Breast epithelium (tissue), 4 donors: ENCODE results near the gene PARVA. TPM values are rescaled to one million over a fixed set of nuclear protein-coding genes. Genes with fewer than 3 reads are reported as not detected.

ENCODE experiments used
- DNase-seq, 2 donors: peaks; one replicate each; pipeline ENCODE4 v3.0.0-alpha.2; 2019; ENCODE audit warnings: low spot score in 2 of 2
- H3K27ac ChIP-seq, 2 donors: fragments of 200-600 bp; sonication (generic) in 1 of 2; one replicate each; pipeline ENCODE4 v1.5.1; 2016 to 2019; ENCODE audit warnings: mild to moderate bottlenecking in 1 of 2
- H3K27me3 ChIP-seq, 2 donors: fragments of 200-600 bp; sonication (generic) in 1 of 2; one replicate each; pipeline versions ENCODE4 v1.5.1 to v1.6.0; 2017 to 2019; ENCODE audit warnings: control low read depth in 1 of 2, mild to moderate bottlenecking in 1 of 2
- H3K36me3 ChIP-seq: fragments of 200-600 bp; one replicate; pipeline ENCODE4 v1.5.1; 2019
- H3K4me1 ChIP-seq, 2 donors: fragments of 200-600 bp; sonication (generic); one replicate each; pipeline ENCODE4 v1.5.1; 2016 to 2019; ENCODE audit warnings: control low read depth in 1 of 2
- H3K4me3 ChIP-seq, 3 donors: fragments of 200-600 bp; sonication (generic); 1 replicate in 2 of 3; 2 replicates in 1 of 3; pipeline ENCODE4 v1.5.1; 2016 to 2019; ENCODE audit warnings: mild to moderate bottlenecking in 3 of 3, moderate library complexity in 2 of 3
- H3K9me3 ChIP-seq, 2 donors: fragments of 200-600 bp; sonication (generic) in 1 of 2; one replicate each; pipeline ENCODE4 v1.5.1; 2016 to 2019; ENCODE audit warnings: control low read depth in 1 of 2
- CTCF ChIP-seq, 3 donors: fragments of 450-650 bp; IDR thresholded peaks; one replicate each; pipeline ENCODE4 v1.5.1; 2016 to 2017; ENCODE audit warnings: antibody characterized with exemption in 3 of 3, mild to moderate bottlenecking in 3 of 3, moderate library complexity in 3 of 3
- POLR2A ChIP-seq: fragments of 450-650 bp; IDR thresholded peaks from one replicate; pipeline ENCODE4 v1.6.1; 2016; ENCODE audit warnings: antibody characterized with exemption, mild to moderate bottlenecking, moderate library complexity
- POLR2AphosphoS5 ChIP-seq, 3 donors: sonication (generic); formaldehyde crosslinking; IDR thresholded peaks; one replicate each; pipeline ENCODE4 v1.6.1; 2017; ENCODE audit warnings: antibody characterized with exemption in 3 of 3
- intact Hi-C: fragments of 100-400 bp; cut with DNase I; formaldehyde crosslinking; loops from one replicate; pipeline ENCODE4 v1.15.1; 2023; ENCODE audit warnings: low total_unique reads
- total RNA-seq, 3 donors: library from RNA; depleted of rRNA; stranded (reverse); fragments of >200 nt; gene quantifications; one replicate each; pipeline ENCODE4 v1.1.0, GENCODE V29; 2016

PARVA gene
- total RNA-seq, 3 donors from 2014 or later: 50.5 to 109 (median 60.4) TPM

GRCh38 chr11:12434325-12434654 lies 56.9 kb downstream of the PARVA start:
- no peaks in the 10 kb centered on the region for H3K36me3 ChIP-seq
- intact Hi-C loops: no loop called here
- peak overlapping the region; percentile 76 to 89 for H3K27ac ChIP-seq
- TF ChIP-seq POLR2AphosphoS5 (IDR thresholded peaks at IDR 0.05) (no peak), CTCF (IDR thresholded peaks at IDR 0.05) (no peak), POLR2A (no peak)
- H3K4me3 ChIP-seq: no peak overlapping the region
- H3K4me1 ChIP-seq: peaks cover 0 to 28% of the 10 kb centered on the region in 2 donors
- H3K9me3 ChIP-seq: no peaks in the 10 kb centered on the region
- DNase-seq: no peak
- no peaks in the 10 kb centered on the region for H3K27me3 ChIP-seq

- no peak overlapping the region for H3K4me3 ChIP-seq
- H3K27ac ChIP-seq: peak overlapping the region; percentile 76 to 89
- no peaks in the 10 kb centered on the region for H3K27me3 ChIP-seq
- H3K9me3 ChIP-seq: no peaks in the 10 kb centered on the region
- no peaks in the 10 kb centered on the region for H3K36me3 ChIP-seq
- intact Hi-C loops: no loop called here
- TF ChIP-seq POLR2A: no peak
- TF ChIP-seq POLR2AphosphoS5 (IDR thresholded peaks at IDR 0.05): no peak
- no peak for TF ChIP-seq CTCF (IDR thresholded peaks at IDR 0.05)
- peaks cover 0 to 21% of the 10 kb centered on the region in 2 donors for H3K4me1 ChIP-seq
- no peak for DNase-seq
These were observed 57.9 kb downstream of the PARVA start for GRCh38 chr11:12435264-12435663.

- Histone ChIP-seq H3K4me3 (no peak overlapping the region), H3K4me1 (peaks cover 0 to 10% of the 10 kb centered on the region in 2 donors), H3K36me3 (no peaks in the 10 kb centered on the region), H3K9me3 (no peaks in the 10 kb centered on the region), H3K27ac (no peak overlapping the region), H3K27me3 (no peaks in the 10 kb centered on the region)
- TF ChIP-seq POLR2AphosphoS5 (IDR thresholded peaks at IDR 0.05): no peak
- TF ChIP-seq POLR2A: no peak
- no peak for TF ChIP-seq CTCF (IDR thresholded peaks at IDR 0.05)
- DNase-seq: no peak
- intact Hi-C loops: no loop called here
These were observed 58.9 kb downstream of the PARVA start for GRCh38 chr11:12436266-12436665.

GRCh38 chr11:12438291-12438690 lies 60.9 kb downstream of the PARVA start:
- H3K27ac ChIP-seq: no peak overlapping the region
- TF ChIP-seq POLR2A (no peak), CTCF (IDR thresholded peaks at IDR 0.05) (no peak), POLR2AphosphoS5 (IDR thresholded peaks at IDR 0.05) (no peak)
- no peaks in the 10 kb centered on the region for H3K9me3 ChIP-seq
- DNase-seq: no peak
- H3K36me3 ChIP-seq: no peaks in the 10 kb centered on the region
- H3K27me3 ChIP-seq: no peaks in the 10 kb centered on the region
- intact Hi-C loops: no loop called here
- peaks cover 0 to 7% of the 10 kb centered on the region in 2 donors for H3K4me1 ChIP-seq
- H3K4me3 ChIP-seq: no peak overlapping the region

GRCh38 chr11:12439615-12440014 lies 62.2 kb downstream of the PARVA start:
- H3K4me1 ChIP-seq: peaks cover 0 to 2% of the 10 kb centered on the region in 2 donors
- no peak for TF ChIP-seq POLR2AphosphoS5 (IDR thresholded peaks at IDR 0.05)
- TF ChIP-seq CTCF (IDR thresholded peaks at IDR 0.05): no peak

More at GRCh38 chr11:12439615-12440014, 62.2 kb downstream of the PARVA start:
- DNase-seq: no peak
- Histone ChIP-seq H3K4me3 (no peak overlapping the region), H3K27ac (no peak overlapping the region), H3K36me3 (no peaks in the 10 kb centered on the region), H3K27me3 (no peaks in the 10 kb centered on the region), H3K9me3 (no peaks in the 10 kb centered on the region)
- intact Hi-C loops: no loop called here
